HepG2 (cell line): ENCODE measurements around the gene ZNF584. TPM values are rescaled to one million over a fixed set of nuclear protein-coding genes. Genes with fewer than 3 reads are reported as not detected.

Source experiments
- CBFB ChIP-seq: sonication (generic); formaldehyde crosslinking; IDR thresholded peaks from 2 replicates; pipeline ENCODE4 v1.4.0; 2020; ENCODE audit warnings: missing genetic modification reagents
- HNF4A ChIP-seq: sonication (generic); formaldehyde crosslinking; IDR thresholded peaks from 2 replicates; pipeline ENCODE4 v1.4.0; 2020; ENCODE audit warnings: missing genetic modification reagents
- MATR3 ChIP-seq: sonication (generic); formaldehyde crosslinking; IDR thresholded peaks from 2 replicates; pipeline ENCODE4 v1.4.0; 2020; ENCODE audit warnings: missing genetic modification reagents
- REPIN1 ChIP-seq: sonication (generic); formaldehyde crosslinking; IDR thresholded peaks from 2 replicates; pipeline ENCODE4 v1.8.0; 2022; ENCODE audit warnings: missing genetic modification reagents, low read depth, mild to moderate bottlenecking, borderline replicate concordance
- SNAPC5 ChIP-seq: sonication (generic); formaldehyde crosslinking; IDR thresholded peaks from 2 replicates; pipeline ENCODE4 v1.8.1; 2023; ENCODE audit warnings: mild to moderate bottlenecking, missing genetic modification reagents, borderline replicate concordance
- U2AF1 ChIP-seq: fragments of 200-400 bp; formaldehyde crosslinking; optimal IDR thresholded peaks from 2 replicates; pipeline ENCODE3; 2017; ENCODE audit warnings: mild to moderate bottlenecking, low read depth, low read length
- ZNF124 ChIP-seq: sonication (generic); formaldehyde crosslinking; IDR thresholded peaks from 2 replicates; pipeline ENCODE4 v1.4.0; 2020; ENCODE audit warnings: missing genetic modification reagents
- ZNF224 ChIP-seq: sonication (generic); formaldehyde crosslinking; IDR thresholded peaks from 2 replicates; pipeline ENCODE4 v1.5.0; 2020; ENCODE audit warnings: mild to moderate bottlenecking, missing genetic modification reagents
- ZNF326 ChIP-seq: sonication (generic); formaldehyde crosslinking; IDR thresholded peaks from 2 replicates; pipeline ENCODE4 v1.4.0; 2020; ENCODE audit warnings: missing genetic modification reagents, borderline replicate concordance
- ZNF407 ChIP-seq: sonication (generic); formaldehyde crosslinking; IDR thresholded peaks from one replicate; pipeline ENCODE4 v1.5.1; 2020; ENCODE audit warnings: mild to moderate bottlenecking, missing genetic modification reagents; ENCODE audit errors: not compliant biosample characterization
- polyA plus RNA-seq, 8 experiments: library from polyadenylated mRNA; depleted of rRNA in 3 of 8; stranded (reverse) in 7 of 8; unstranded in 1 of 8; fragments of >200 nt; fragmentation: Illumina TruSeq in 4 of 8; extraction: Trizol in 4 of 8; gene quantifications; 2 replicates each; pipeline versions ENCODE4 v1.2.1 to v1.2.3, GENCODE V29; 2011 to 2016; ENCODE audit warnings: low read depth in 4 of 8, missing spikeins in 1 of 8, mixed read lengths in 1 of 8; ENCODE audit not compliant: insufficient read depth in 1 of 8
- total RNA-seq, 5 experiments: library from RNA; depleted of rRNA; stranded (reverse); fragments of >200 nt; fragmentation: Illumina TruSeq; extraction: Trizol; gene quantifications; 2 replicates each; pipeline ENCODE4 v1.2.3, GENCODE V29; 2016; ENCODE audit warnings: low read depth in 1 of 5
- TF ChIP-seq, protein P1 (sequence below), 2 experiments: IDR thresholded peaks; 2 replicates each; pipeline ENCODE4 v1.6.1; 2011 to 2012; ENCODE audit warnings: low read length in 2 of 2, borderline replicate concordance in 1 of 2, low read depth in 1 of 2, mild to moderate bottlenecking in 1 of 2, moderate library complexity in 1 of 2
- TF ChIP-seq, protein P2 (sequence below): IDR thresholded peaks from 2 replicates; pipeline ENCODE4 v1.6.1; 2016; ENCODE audit warnings: missing genetic modification reagents, missing compliant biosample characterization
- TF ChIP-seq, protein P3 (sequence below): sonication (generic); formaldehyde crosslinking; IDR thresholded peaks from 2 replicates; pipeline ENCODE4 v1.5.0; 2020; ENCODE audit warnings: missing genetic modification reagents

Gene ZNF584
- total and polyA plus RNA-seq, 2 of the 13 experiments (the other 11 are each of a cell fraction or from before 2014, with no cell fraction given), result 2.4 to 7.0 TPM

- TF ChIP-seq ZNF407 (no peak), REPIN1 (CRISPR knock-in tag) (no peak), U2AF1 (no peak), ZNF326 (CRISPR knock-in tag) (no peak), ZNF224 (CRISPR knock-in tag) (no peak), MATR3 (CRISPR knock-in tag) (no peak), SNAPC5 (CRISPR knock-in tag) (no peak), HNF4A (no peak), CBFB (CRISPR knock-in tag) (no peak), ZNF124 (CRISPR knock-in tag) (peak; percentile 46; the same call in 1 of the 2 replicates)
- TF ChIP-seq, protein P1, sequence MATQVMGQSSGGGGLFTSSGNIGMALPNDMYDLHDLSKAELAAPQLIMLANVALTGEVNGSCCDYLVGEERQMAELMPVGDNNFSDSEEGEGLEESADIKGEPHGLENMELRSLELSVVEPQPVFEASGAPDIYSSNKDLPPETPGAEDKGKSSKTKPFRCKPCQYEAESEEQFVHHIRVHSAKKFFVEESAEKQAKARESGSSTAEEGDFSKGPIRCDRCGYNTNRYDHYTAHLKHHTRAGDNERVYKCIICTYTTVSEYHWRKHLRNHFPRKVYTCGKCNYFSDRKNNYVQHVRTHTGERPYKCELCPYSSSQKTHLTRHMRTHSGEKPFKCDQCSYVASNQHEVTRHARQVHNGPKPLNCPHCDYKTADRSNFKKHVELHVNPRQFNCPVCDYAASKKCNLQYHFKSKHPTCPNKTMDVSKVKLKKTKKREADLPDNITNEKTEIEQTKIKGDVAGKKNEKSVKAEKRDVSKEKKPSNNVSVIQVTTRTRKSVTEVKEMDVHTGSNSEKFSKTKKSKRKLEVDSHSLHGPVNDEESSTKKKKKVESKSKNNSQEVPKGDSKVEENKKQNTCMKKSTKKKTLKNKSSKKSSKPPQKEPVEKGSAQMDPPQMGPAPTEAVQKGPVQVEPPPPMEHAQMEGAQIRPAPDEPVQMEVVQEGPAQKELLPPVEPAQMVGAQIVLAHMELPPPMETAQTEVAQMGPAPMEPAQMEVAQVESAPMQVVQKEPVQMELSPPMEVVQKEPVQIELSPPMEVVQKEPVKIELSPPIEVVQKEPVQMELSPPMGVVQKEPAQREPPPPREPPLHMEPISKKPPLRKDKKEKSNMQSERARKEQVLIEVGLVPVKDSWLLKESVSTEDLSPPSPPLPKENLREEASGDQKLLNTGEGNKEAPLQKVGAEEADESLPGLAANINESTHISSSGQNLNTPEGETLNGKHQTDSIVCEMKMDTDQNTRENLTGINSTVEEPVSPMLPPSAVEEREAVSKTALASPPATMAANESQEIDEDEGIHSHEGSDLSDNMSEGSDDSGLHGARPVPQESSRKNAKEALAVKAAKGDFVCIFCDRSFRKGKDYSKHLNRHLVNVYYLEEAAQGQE (IDR thresholded peaks at IDR 0.05; ENCODE audit: borderline replicate concordance in 1 of 2, low read depth in 1 of 2, low read length in 2 of 2), result no peak; a peak in 1 of 4 replicates
- TF ChIP-seq, protein P2, sequence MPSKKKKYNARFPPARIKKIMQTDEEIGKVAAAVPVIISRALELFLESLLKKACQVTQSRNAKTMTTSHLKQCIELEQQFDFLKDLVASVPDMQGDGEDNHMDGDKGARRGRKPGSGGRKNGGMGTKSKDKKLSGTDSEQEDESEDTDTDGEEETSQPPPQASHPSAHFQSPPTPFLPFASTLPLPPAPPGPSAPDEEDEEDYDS (CRISPR knock-in tag), result peak; percentile 73
- TF ChIP-seq, protein P3, sequence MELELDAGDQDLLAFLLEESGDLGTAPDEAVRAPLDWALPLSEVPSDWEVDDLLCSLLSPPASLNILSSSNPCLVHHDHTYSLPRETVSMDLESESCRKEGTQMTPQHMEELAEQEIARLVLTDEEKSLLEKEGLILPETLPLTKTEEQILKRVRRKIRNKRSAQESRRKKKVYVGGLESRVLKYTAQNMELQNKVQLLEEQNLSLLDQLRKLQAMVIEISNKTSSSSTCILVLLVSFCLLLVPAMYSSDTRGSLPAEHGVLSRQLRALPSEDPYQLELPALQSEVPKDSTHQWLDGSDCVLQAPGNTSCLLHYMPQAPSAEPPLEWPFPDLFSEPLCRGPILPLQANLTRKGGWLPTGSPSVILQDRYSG (CRISPR knock-in tag), result no peak
Observed at GRCh38 chr19:58466760-58467589, 58.5 kb downstream of the ZNF584 start, which contains the start of gene ZNF324 (continued).
